BJ (cell line): ENCODE results near the gene GYG2. TPM values are rescaled to one million over a fixed set of nuclear protein-coding genes. Genes with fewer than 3 reads are reported as not detected.
A peak's percentile ranks its signal among the peaks of the same experiment; 100 is the strongest.
"Not testable (repeated sequence)": the region's sequence is repeated elsewhere in the genome, so short reads cannot be mapped to it uniquely, and the experiment has no call there.

Experiments used
- CTCF ChIA-PET: fragments of 350-600 bp; formaldehyde crosslinking; extraction: SDS; loops from one replicate; lab custom pipeline; 2021; ENCODE audit warnings: antibody characterized with exemption, inconsistent platforms; lab: Yijun Ruan, JAX
- POLR2A ChIA-PET: fragments of 300-600 bp; sonication (Branson Sonifier 250); formaldehyde crosslinking; extraction: SDS; loops from one replicate; lab custom pipeline; 2021; ENCODE audit warnings: antibody characterized with exemption; lab: Charles Lee
- DNase-seq: peaks from one replicate; pipeline ENCODE4 v3.0.0-alpha.2; 2011; ENCODE audit warnings: low read depth
- H3K27me3 ChIP-seq: 2 replicates; pipeline ENCODE4 v1.6.0; 2011; ENCODE audit warnings: low read length; ENCODE audit not compliant: control insufficient read depth, insufficient read depth
- H3K36me3 ChIP-seq: 2 replicates; pipeline ENCODE4 v1.5.1; 2011; ENCODE audit warnings: low read length; ENCODE audit not compliant: control insufficient read depth, insufficient read depth
- H3K4me3 ChIP-seq: 2 replicates; pipeline ENCODE4 v1.5.1; 2011; ENCODE audit warnings: low read depth, mild to moderate bottlenecking, control low read depth, low read length
- polyA plus RNA-seq: library from polyadenylated mRNA; depleted of rRNA; stranded (reverse); fragments of >200 nt; gene quantifications from 2 replicates; pipeline ENCODE4 v1.2.3, GENCODE V29; 2011
- TF ChIP-seq, protein P1 (sequence below): IDR thresholded peaks from 2 replicates; pipeline ENCODE4 v1.5.1; 2011; ENCODE audit warnings: low read depth, mild to moderate bottlenecking, control low read depth, inconsistent platforms, low read length, moderate library complexity; ENCODE audit not compliant: insufficient read depth

Gene GYG2
- polyA plus RNA-seq, 1 experiment, result 9.3 TPM

DNA sequence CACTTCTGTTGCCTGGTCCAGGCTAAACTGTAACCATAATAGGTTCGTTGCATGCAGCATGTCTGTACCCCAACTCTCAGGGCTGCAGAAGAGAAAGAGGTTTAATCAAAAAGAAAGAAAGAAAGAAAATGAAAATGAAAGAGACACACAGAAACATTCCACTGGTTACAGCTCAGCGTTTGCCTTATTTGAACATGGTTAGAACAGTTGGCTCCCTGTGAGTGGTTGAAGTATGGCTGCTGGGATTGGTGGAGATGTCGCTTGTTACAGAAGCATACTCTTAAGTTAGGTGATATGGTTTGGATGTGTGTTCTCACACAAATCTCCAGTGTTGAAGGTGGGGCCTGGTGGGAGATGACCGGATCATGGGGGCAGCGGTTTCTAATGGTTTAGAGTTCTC is 64.1 kb downstream of the GYG2 start:
- TF ChIP-seq, protein P1, sequence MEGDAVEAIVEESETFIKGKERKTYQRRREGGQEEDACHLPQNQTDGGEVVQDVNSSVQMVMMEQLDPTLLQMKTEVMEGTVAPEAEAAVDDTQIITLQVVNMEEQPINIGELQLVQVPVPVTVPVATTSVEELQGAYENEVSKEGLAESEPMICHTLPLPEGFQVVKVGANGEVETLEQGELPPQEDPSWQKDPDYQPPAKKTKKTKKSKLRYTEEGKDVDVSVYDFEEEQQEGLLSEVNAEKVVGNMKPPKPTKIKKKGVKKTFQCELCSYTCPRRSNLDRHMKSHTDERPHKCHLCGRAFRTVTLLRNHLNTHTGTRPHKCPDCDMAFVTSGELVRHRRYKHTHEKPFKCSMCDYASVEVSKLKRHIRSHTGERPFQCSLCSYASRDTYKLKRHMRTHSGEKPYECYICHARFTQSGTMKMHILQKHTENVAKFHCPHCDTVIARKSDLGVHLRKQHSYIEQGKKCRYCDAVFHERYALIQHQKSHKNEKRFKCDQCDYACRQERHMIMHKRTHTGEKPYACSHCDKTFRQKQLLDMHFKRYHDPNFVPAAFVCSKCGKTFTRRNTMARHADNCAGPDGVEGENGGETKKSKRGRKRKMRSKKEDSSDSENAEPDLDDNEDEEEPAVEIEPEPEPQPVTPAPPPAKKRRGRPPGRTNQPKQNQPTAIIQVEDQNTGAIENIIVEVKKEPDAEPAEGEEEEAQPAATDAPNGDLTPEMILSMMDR, result no peak
- no peak overlapping the region for H3K4me3 ChIP-seq
- CTCF ChIA-PET, result no interaction called here
- POLR2A ChIA-PET, result no interaction called here
- H3K27me3 ChIP-seq, result no peaks in the 10 kb centered on the region
- H3K36me3 ChIP-seq, result no peaks in the 10 kb centered on the region
- no peak for DNase-seq

GRCh38 chrX:2894885-2895292 is 66.2 kb downstream of the GYG2 start:
- TF ChIP-seq, protein P1, result no peak
- no peak overlapping the region for H3K4me3 ChIP-seq
- POLR2A ChIA-PET, result no interaction called here
- CTCF ChIA-PET, result no interaction called here
- H3K27me3 ChIP-seq, result no peaks in the 10 kb centered on the region
- no peaks in the 10 kb centered on the region for H3K36me3 ChIP-seq
- DNase-seq, result peak; percentile 39

- H3K27me3 ChIP-seq, result no peaks in the 10 kb centered on the region
- TF ChIP-seq, protein P1, result no peak
- ChIA-PET POLR2A (no interaction called here), CTCF (no interaction called here)
- no peaks in the 10 kb centered on the region for H3K36me3 ChIP-seq
- no peak overlapping the region for H3K4me3 ChIP-seq
- no peak for DNase-seq
Measured at GRCh38 chrX:2897311-2897689, 68.6 kb downstream of the GYG2 start.

GRCh38 chrX:2897690-2898623 is 69.2 kb downstream of the GYG2 start:
- H3K27me3 ChIP-seq, POLR2A ChIA-PET, DNase-seq, H3K4me3 ChIP-seq, CTCF ChIA-PET, H3K36me3 ChIP-seq: not testable (repeated sequence)

DNA sequence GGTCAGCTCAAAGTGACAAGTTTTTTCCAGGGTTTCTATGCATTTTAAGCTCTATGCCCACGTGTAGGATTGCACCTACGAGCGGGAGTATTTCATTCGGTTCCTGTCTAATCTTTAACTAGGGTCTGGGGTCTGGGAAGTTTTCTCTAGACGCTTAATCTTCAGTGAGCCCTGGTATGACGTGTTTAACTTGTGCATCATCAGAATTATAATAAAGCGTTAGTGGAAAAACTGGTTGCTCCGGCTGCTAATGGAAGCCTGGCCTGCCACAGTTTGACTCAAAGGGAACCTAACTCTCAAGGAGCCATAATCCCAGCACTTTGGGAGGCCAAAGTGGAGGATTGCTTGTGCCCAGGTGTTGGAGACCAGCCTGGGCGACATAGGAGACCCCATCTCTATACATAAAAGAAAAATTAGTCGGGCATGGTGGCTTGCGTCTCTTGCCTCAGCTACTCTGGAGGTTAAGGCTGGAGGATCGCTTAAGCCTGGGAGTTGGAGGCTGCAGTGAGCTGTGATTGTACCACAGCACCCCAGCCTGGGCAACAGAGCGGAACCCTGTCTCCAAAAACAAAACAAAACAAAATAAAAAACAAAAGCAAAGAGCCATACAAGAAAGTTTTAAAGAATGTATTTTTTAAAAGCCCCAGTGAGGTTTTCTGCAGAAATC is 70.2 kb downstream of the GYG2 start:
- no peak overlapping the region for H3K4me3 ChIP-seq
- ChIA-PET POLR2A (no interaction called here), CTCF (no interaction called here)
- no peaks in the 10 kb centered on the region for H3K36me3 ChIP-seq
- H3K27me3 ChIP-seq, result no peaks in the 10 kb centered on the region
- no peak for DNase-seq
- TF ChIP-seq, protein P1, result no peak
